ENCODE data around the gene TRIM16.
"Not testable (repeated sequence)": the region's sequence is repeated elsewhere in the genome, so short reads cannot be mapped to it uniquely, and the experiment has no call there.

Gene TRIM16

DNA sequence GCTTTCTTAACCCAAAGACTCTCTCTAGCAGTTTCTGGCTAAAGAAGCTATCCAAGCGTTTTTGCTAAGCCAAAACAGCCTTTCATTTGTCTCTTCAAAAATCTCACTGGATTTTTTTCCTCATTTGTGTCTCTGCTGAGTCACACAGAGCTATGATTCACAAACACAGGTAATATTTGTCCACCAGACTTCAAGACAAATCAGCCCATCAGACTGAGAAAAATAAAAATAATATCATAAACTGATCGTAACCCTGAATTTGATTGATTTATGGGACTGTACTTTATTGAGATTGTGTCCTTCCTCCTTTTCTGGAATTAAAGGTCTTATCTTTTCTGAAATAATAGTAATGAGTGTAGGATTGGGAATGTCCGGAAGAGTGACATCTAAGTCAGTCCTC, 25.8 kb downstream of the TRIM16 start:
- no peak for DNase-seq

DNA sequence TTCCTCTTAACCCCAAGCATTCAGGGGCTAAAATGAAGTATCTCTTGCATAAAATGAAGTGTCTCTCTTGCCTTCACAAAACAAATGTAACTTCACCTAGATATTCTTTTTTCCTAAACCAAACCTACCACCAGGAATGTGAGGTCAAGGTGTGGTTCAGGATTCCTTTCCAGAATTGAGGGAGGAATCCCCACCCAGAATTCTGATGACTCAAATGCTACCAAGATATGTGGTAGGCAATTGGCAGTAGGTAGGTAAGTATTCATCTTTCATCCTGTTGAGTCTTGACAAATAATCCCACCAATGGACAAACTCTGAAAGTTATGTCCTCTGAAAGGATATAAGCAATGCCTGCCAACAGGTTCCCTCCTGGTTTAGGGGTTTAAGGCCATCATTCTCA, 26.2 kb downstream of the TRIM16 start:
- no peak for DNase-seq

DNA sequence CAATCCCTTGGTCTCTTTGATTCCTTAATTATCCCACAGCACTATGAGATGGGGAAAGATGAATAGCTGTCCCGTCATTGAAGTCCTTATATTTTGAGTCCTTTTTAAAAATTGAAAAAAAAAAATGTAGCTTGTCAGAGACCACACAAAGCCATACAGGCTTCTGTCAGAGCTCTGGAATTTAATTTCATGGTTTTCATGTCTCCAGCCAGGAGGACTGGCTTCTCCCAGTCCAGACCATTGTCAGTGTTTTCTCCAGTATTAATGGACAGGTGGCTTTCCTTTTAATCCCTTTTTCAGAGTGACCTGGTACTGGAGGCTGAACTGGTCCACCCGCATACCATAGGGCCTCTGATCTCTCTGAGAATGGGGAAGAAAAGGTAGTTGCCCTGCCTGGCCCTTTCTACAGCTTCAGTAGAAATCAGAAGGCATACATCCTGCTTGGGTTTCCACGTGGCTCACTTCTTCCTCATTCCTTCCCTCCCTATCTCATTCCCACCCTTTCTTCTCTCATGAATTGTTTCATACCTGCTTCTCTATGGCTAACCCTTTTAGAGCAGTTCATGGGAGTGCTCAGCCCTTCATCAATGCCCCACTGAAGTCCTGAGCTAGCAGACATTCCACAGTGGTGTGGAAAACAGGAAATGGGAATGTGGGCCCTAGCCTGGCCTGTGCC, 29.1 kb downstream of the TRIM16 start:
- no peak for DNase-seq

DNA sequence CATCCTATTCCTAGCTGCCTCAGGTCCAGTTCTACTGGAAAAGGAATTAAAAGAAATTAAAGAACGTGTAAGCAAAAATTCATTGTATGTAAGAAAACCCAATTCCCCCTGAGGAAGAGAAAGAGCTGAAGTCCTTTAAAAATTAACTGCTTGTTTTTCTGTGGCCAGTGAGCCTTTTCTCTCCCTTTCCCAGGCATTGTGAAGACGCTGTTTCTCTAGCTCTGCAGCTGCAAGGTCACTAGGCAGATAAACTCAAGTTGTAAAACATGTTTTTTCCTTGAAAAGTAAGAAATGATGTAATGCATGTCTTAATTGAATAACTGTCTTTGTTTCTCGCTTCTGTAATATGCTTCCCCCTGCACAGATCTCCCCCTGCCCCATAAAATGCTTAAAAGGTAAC, 29.7 kb downstream of the TRIM16 start:
- not testable (repeated sequence) for DNase-seq

DNA sequence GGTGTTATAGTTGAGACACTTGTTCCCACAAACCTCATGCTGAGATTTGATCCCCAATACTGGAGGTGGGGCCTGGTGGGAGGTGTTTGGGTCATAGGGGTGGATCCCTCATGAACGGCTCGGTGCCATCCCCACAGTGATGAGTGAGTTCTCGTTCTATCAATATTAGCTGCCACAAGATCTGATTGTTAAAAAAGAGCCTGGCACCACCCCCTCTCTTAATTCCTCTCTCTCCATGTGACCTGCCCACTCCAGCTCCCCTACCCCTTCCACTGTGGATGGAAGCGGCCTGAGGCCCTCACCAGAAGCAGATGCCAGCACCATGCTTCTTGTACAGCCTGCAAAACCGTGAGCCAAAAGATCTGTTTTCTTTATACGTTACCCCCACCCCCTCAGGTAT, 31.2 kb downstream of the TRIM16 start:
- DNase-seq = no peak

DNA sequence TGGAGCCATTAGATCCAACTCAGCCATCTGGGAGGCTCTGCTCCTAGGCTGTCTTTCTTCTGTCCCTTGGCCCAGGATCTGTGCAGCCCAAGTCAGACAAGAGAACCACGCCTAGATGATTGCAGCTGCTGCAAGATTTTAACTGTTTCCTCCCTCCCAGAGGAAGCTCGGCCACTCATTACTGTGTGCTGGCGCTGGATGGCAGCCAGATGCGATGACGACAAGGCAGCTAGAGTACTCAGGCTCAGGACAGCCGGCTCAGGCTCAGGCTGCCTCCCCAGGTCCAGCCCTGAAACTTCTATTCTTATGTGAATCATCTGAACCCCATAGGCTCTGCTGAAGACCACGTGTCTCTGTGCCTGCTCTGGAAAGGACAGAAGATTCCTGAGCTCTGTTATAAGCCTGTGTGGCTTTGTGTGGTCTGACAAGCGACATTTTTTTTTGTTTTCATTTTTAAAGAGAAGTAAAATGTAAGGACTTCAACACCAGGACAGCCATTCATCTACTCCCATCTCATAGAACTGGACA, 32.5 kb downstream of the TRIM16 start:
- DNase-seq = peak in 2 of 5 experiments; percentile 9 to 79

DNA sequence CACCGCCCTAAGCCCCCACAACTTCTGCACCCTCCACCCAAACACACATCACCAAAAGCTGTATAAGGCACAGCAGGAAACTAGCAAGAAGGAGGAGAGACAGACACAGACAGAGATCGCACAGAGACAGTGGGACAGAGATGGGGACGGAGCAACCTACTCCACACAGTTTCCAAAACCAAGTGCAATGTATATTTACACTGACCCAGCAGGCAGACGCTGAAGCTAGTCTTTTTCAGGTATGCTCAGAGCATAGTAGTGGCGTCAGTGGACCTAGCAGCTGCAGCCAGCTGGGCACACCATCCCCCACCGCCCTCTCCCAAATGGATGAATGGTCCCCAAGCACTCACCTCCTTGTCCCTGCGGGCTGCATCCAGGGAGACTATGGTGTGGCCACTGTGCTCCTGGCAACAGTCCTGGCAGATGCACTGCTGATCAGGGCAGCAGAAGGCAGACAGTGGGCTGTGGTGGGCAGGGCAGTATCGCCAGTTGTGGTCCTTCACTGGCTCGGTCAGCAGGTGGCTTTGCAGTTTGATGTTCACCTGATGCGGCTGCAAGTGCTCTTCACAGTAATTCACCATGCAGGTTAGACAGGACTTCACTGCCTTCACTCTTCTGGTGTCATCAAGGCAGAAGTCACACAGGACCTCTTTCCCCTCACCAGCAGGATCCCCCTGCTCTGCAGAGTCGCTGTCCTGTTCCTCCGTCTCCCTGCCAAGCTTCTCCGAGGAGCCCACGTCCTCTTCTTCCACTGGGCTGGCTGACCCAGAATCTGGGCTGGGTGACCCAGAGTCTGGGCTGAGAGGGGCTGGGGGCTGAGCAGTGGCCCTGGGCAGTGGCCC, 33.1 kb downstream of the TRIM16 start:
- DNase-seq = no peak

DNA sequence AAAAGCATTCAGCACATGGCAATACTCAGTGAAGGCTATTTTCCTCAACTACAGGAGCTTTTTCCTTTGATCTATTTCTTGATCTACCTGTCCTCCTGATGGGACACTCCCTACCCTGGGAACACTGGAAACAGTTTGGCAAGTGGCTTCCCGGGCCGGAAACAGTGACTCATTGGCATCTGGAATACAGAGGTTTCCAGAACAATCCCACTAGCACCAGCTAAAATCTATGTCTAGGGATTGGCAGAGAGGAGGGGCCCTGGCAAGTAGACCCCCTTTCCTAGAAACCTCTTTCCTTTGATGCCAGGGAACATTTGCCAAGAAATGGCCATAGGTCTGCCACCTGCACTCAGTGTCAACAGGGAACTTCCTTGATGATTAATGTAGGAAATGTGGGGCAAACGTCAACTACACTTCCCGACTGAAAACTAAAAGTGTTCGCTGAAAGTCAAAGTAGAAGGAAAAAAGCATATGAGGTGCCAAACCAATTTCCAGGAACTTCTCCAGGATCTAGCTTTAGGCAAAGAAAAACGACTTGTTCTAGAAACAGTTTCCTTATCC, 34.2 kb downstream of the TRIM16 start:
- no peak for DNase-seq

DNA sequence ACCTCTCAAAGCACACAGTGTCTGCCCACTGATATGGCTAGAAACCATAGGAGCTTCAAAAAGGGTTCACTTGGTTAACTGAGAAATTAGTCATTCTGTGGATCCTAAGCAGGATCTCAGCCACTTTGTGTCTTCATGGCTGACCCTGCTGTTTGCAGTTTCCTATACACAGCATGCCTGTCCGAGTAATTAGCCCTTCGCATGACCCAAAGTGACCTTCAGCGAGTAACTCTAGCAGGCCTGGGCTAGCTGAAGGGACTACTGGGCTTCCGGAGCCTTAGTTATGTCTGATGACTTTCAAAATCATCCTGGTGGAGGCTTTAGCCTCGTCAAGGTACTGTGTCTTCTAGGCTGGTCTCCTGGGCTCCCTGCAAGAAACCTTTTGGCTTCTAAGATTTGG, 35.7 kb downstream of the TRIM16 start:
- DNase-seq = no peak

DNA sequence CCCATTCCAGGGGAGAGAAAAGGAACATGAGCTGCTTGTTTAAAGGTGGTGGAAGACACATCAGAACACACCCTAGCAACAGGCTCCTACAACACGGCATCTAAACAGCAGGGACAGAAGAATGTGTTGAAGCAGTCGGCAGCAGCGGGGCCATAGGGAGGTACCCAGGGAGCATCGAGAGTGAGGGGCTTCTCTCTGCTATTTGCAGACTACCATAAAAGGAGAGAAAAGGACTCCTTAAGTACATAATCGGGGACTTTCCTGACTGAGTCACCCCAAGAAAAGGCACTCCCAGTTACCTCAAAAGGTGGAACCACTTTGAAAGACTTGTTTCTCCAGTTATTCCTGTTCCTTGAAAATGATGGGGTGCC, 38.2 kb downstream of the TRIM16 start:
- not testable (repeated sequence) for DNase-seq

DNA sequence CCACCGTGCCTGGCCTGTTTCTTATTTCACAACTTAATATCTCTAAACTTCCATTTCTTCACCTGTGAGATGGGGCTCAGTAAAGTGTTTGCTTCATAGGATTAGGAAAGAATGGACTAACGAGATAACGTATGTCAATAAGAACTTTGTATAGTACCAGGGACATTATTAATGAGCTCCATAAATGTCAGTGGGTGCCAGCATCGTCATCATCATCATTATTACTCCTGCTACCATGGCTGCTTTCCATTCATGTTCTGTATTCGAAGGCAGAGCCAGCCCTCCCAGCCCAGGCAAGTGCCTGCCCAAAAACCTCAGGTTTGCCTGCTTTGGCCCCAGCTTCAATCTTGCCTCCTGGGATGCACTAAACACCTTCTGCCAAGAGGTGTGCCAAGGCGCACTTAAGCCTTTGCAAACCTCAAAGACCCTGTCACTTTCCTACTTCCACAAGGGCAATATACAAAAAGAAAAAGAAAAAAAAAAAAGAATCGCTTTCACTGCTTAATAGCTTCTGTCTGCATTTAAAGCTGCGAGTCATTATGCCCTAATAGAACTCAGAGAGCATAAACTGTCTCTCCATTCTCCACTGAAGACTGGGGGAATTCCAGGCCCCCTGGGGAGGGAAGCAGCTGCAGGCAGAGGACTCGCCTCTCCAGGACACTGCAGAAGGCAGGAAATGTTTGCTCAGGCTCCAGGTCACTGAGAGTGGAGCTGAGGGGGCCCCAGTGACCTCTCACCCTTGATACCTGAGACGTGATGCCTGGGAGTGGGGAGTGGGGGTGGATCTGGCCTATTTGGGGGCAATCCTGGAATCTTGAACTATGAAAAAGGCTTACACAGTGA, 38.8 kb downstream of the TRIM16 start:
- DNase-seq = not testable (repeated sequence)

DNA sequence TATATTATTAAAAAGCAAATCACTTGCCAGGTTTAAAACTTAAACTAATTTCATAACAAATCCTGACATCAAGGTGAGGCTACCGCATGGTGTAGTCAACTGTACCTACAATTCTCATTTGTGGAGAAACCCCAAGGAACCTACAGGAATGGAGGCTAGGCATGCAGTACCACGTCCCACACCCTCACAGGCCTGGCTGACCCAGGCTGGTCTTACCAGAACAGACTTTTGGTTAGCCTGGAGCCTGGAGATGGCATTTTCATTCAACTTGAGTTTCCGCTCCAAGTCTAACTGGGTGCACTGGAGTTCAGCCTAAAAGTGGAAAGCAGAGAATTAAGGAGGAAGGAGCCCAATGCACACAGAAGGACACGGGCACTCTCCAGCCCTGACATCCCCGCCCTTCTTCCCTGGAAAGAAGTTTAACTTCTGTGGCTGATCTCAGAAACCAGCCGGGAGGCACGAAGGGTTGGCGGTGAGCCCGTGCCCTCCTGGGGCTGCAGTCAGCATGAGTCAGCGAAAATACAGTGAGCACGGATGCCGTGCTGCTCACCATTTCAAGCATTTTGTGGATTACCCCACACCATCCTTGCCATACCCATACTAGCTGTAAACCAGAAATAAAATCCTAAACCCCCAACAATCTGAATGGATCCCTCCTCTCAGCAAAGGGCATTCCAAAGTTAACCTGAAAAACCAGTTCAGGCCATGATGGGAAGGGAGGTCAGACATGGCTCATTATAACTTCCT, 41.4 kb downstream of the TRIM16 start:
- not testable (repeated sequence) for DNase-seq

DNA sequence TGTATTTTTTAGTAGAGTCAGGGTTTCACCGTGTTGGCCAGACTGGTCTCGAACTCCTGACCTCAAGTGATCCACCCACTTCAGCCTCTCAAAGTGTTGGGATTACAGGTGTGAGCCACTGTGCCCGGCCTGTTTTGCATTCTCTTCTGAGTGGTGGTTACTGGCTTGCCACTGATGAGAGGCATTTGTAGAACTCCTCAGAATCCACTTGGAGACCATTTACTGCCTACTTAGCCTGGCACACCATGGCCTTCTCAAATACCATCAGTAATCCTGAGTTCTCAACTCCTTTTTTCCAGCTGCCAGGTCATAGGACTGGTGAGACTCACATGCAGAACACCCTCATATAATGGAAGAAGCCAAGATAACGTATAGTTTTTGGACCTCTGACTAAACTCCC, 42.1 kb downstream of the TRIM16 start:
- not testable (repeated sequence) for DNase-seq

DNA sequence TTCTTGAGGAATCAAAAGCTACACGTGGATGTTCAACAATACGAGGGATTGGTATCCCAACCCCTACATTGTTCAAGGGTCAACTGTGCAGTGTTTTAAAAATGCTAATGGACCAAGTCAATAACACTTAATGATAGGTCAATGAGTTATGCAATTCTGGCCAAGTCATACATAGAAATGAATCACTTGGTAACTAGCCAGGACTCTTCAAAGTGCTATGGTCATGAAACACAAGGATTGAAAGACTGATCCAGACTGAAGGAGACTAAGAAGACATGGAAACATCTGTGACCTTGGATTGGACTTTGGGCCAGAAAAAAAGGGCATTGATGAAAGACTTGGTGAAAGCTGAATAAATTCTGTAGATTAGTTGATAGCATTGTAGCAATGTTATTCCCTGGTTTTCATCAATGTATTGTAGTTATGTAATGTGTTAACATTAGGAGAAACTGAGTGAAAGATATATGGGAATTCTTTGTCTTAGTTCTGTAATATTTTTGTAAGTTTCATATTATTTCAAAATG, 53.1 kb downstream of the TRIM16 start:
- not testable (repeated sequence) for DNase-seq

DNA sequence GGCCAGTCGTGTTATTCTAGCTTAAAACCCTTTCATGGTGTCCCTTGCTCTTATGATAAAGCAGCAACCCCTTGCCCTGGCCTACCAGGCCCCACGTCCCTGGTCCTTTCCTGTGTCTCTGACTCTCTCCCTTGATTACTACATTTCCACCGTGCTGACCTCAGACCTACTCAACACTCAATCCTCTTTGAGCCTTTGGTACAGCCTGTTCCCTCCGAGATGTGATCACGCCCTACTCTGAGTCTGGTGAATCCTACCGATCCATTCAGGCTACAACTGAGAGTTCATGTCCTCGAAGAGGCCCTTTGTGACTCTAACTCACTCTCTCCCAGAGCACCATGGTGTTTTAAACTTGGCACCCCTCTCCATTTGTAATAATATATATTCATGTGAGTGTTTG, 54.1 kb downstream of the TRIM16 start:
- DNase-seq = not testable (repeated sequence)

DNA sequence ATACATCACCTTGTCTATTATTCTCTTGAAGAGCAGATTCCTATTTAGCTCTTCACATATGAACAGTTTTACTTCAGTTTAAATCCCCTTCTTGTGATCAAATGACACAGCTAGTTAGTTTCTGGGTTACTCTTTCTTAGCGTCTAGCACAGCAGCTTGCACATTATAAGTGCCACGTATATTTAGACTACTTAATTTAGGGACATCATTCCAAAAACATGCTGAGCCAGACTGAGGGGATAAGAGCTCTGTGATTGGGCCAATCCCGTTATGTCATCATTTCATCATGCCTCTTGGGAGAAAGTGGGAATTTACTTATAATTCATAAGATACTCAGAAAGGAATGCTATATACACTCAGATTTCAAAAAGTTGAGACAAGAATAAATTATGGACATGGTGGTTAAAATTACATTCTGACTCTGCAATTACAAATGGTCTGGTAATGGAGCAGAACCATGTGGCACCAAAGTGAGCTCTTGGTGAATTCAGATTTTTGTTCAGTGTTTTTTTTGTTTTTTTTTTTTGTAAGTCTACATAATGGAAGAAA, 60.4 kb downstream of the TRIM16 start:
- not testable (repeated sequence) for DNase-seq

DNA sequence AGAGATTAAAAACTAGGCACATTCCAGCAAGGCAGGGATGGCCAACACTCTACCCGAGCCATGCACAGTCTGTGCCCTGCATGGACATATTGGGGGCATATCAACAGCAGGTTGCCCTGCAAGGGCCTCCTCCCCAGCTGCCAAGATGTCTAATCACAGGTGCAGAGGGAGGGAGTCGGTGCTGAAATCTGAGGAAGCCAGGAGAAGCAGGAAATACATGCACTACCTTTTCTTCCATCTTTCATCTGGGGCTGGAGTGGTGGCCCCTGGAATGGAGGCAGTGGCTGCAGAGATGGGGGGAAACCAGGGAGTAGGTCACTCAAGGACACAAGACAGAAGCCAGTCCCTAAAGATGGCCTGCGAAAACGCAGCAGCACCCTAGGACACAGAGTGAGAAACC, 60.9 kb downstream of the TRIM16 start:
- not testable (repeated sequence) for DNase-seq

DNA sequence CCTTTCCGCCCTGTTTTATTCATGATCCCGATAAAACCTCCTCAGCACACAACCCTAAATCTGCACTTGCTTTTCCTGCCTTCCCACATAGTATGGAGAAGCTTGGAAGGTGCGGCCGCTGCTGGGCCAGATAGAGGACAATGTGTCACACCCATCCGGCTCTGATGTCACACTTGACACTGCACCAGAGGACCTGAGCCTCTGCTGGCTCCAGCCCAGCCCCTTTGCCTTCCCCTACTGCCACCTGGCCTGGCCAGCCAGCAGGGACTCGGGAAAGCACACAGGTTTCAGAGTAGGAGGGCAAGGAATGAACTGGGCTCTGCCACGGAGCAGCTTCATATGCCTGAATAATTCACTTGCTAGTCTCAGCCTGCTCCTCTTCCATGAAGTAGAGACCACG, 62.0 kb downstream of the TRIM16 start:
- DNase-seq = not testable (repeated sequence)

DNA sequence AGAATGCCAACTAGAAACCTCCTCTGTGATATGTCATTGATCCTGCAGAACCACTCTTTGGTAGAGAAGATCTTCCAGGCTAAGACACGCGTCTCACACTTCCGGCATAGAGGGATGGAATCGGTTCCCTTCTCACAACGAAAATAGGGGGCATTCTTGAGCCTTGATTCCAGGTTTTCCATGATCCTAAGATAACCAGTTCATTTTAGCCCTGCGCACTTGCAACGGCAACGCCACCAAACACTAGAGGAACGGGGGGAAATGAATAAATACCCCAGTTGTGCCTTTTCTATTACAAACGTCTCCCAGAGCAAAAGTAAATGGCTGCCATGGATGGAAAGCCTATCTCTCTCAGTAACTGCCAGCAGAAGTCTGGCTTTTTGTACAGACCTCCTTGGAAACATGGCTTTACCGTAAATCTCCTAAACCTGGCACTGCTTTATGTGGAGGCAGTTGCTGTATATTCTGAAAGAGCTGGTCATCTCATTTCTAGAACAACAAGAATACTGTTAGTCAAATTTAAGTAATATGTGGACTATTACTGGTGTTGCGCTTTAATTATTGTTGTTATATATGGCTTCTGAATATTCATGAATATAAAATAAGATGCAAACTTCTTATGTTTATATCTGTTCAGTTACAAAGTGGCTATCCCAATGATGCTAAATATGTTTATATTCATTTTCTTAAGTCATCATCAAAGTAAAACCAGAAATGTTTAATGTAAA, 64.6 kb downstream of the TRIM16 start, which contains the start of gene FBXW10B:
Gene FBXW10B (minus strand): TSS at position 374 of the 728 bp plus-strand sequence. CDS start 192 bp downstream, at position 182.
- not testable (repeated sequence) for DNase-seq

DNA sequence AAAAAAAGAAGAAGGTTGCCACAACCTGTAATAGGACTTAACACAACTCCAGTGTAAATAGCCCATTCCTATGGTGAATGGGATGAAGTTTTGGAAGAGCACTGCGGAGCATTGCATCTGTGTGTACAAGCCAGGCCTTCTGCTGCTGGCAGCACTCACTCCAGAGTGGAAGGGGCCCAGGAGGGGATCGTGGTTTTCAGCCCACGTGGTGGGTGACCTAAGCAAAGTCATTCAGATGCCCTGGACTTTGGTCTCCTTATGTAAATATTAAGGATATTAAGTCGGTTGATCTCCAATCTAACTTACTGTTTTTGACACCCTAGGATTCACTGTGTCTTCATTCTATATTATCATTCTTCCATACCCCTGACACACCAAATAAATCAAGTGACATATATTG, 67.3 kb downstream of the TRIM16 start:
- DNase-seq = not testable (repeated sequence)

Data from T-helper 2 cell (primary cell).